WTC11 (cell line): ENCODE data around the gene CXXC1. TPM values are rescaled to one million over a fixed set of nuclear protein-coding genes. Genes with fewer than 3 reads are reported as not detected.

Experiments used
- ATAC-seq: fragments of 200-7000 bp; cut with Tn5 transposase; 2 replicates; pipeline ENCODE4 v1.10.0; 2021; ENCODE audit warnings: mild to moderate bottlenecking, moderate library complexity
- Bru-seq: library from RNA; stranded (reverse); fragments of 400-500 nt; gene quantifications from one replicate; lab custom pipeline; 2021; lab: Mats Ljungman, UMichigan
- CTCF ChIA-PET: fragments of 300-600 bp; sonication (Branson Sonifier 250); formaldehyde crosslinking; loops from one replicate; lab custom pipeline; 2021; ENCODE audit warnings: antibody characterized with exemption; lab: Charles Lee
- POLR2A ChIA-PET: fragments of 350-600 bp; sonication (Branson Sonifier 250); formaldehyde crosslinking; loops from one replicate; lab custom pipeline; 2021; ENCODE audit warnings: antibody characterized with exemption; lab: Charles Lee
- DNase-seq: peaks from one replicate; pipeline ENCODE4 v3.0.0; 2021; ENCODE audit warnings: low spot score
- H3K27ac Mint-ChIP-seq: 2 replicates; pipeline ENCODE4 v1.8.0; 2021; ENCODE audit warnings: mixed read lengths
- H3K27me3 Mint-ChIP-seq: 2 replicates; pipeline ENCODE4 v1.8.0; 2021; ENCODE audit warnings: low read depth, mild to moderate bottlenecking, moderate library complexity, mixed read lengths
- H3K36me3 Mint-ChIP-seq: 2 replicates; pipeline ENCODE4 v1.8.0; 2021; ENCODE audit warnings: mixed read lengths
- H3K4me1 Mint-ChIP-seq: 2 replicates; pipeline ENCODE4 v1.8.0; 2022; ENCODE audit warnings: mixed read lengths
- H3K4me3 Mint-ChIP-seq: 2 replicates; pipeline ENCODE4 v1.8.0; 2021; ENCODE audit warnings: mild to moderate bottlenecking, moderate library complexity, mixed read lengths
- H3K9me3 Mint-ChIP-seq: 2 replicates; pipeline ENCODE4 v1.8.0; 2021; ENCODE audit warnings: mixed read lengths
- AFF4 ChIP-seq: sonication (generic); formaldehyde crosslinking; IDR thresholded peaks from 2 replicates; pipeline ENCODE4 v1.8.1; 2023; ENCODE audit warnings: mild to moderate bottlenecking, missing genetic modification reagents, borderline replicate concordance
- CREM ChIP-seq: sonication (generic); formaldehyde crosslinking; IDR thresholded peaks from 2 replicates; pipeline ENCODE4 v1.8.1; 2022; ENCODE audit warnings: mild to moderate bottlenecking, missing genetic modification reagents, moderate library complexity
- E2F5 ChIP-seq: sonication (generic); formaldehyde crosslinking; IDR thresholded peaks from 2 replicates; pipeline ENCODE4 v1.8.1; 2022; ENCODE audit warnings: mild to moderate bottlenecking, moderate library complexity, missing genetic modification reagents
- ELF4 ChIP-seq: sonication (generic); formaldehyde crosslinking; IDR thresholded peaks from 2 replicates; pipeline ENCODE4 v1.8.1; 2022; ENCODE audit warnings: low read depth, mild to moderate bottlenecking, moderate library complexity, missing genetic modification reagents
- GABPB1 ChIP-seq: sonication (generic); formaldehyde crosslinking; IDR thresholded peaks from 2 replicates; pipeline ENCODE4 v1.8.1; 2023; ENCODE audit warnings: mild to moderate bottlenecking, missing genetic modification reagents
- GRHL2 ChIP-seq: fragments of 250-450 bp; sonication (Bioruptor Pico); IDR thresholded peaks from 2 replicates; pipeline ENCODE4 v1.8.0; 2022; ENCODE audit warnings: mild to moderate bottlenecking, moderate library complexity; ENCODE audit not compliant: insufficient replicate concordance, severe bottlenecking
- GTF2I ChIP-seq: fragments of 250-450 bp; sonication (Bioruptor Pico); conservative IDR thresholded peaks from 2 replicates; pipeline ENCODE4 v1.4.0; 2021; ENCODE audit warnings: mild to moderate bottlenecking
- HMGA2 ChIP-seq: fragments of 250-450 bp; sonication (Bioruptor Pico); IDR thresholded peaks from 2 replicates; pipeline ENCODE4 v1.4.0; 2021; ENCODE audit warnings: mild to moderate bottlenecking, moderate library complexity
- MAX ChIP-seq: sonication (generic); formaldehyde crosslinking; IDR thresholded peaks from 2 replicates; pipeline ENCODE4 v1.8.0; 2022; ENCODE audit warnings: mild to moderate bottlenecking, missing genetic modification reagents
- SOX15 ChIP-seq: fragments of 250-450 bp; sonication (Bioruptor Pico); IDR thresholded peaks from 2 replicates; pipeline ENCODE4 v1.9.0; 2021; ENCODE audit warnings: mild to moderate bottlenecking
- SP1 ChIP-seq: sonication (generic); formaldehyde crosslinking; conservative IDR thresholded peaks from 2 replicates; pipeline ENCODE4 v1.8.1; 2022; ENCODE audit warnings: missing genetic modification reagents
- TEAD1 ChIP-seq: sonication (generic); formaldehyde crosslinking; IDR thresholded peaks from 2 replicates; pipeline ENCODE4 v1.8.0; 2022; ENCODE audit warnings: mild to moderate bottlenecking, missing genetic modification reagents
- ZBTB21 ChIP-seq: sonication (generic); formaldehyde crosslinking; IDR thresholded peaks from 2 replicates; pipeline ENCODE4 v1.8.1; 2023; ENCODE audit warnings: mild to moderate bottlenecking, missing genetic modification reagents, borderline replicate concordance
- ZNF317 ChIP-seq: sonication (generic); formaldehyde crosslinking; IDR thresholded peaks from 2 replicates; pipeline ENCODE4 v1.8.1; 2023; ENCODE audit warnings: low read depth, mild to moderate bottlenecking, moderate library complexity, missing genetic modification reagents, borderline replicate concordance
- ZNF416 ChIP-seq: fragments of 250-450 bp; sonication (Bioruptor Pico); IDR thresholded peaks from 2 replicates; pipeline ENCODE4 v1.9.0; 2021; ENCODE audit warnings: mild to moderate bottlenecking, inconsistent platforms
- ZNF425 ChIP-seq: fragments of 250-450 bp; sonication (Bioruptor Pico); conservative IDR thresholded peaks from 2 replicates; pipeline ENCODE4 v1.9.0; 2021; ENCODE audit warnings: mild to moderate bottlenecking
- ZNF512 ChIP-seq: sonication (generic); formaldehyde crosslinking; IDR thresholded peaks from 2 replicates; pipeline ENCODE4 v1.8.1; 2022; ENCODE audit warnings: missing genetic modification reagents, borderline replicate concordance
- ZNF532 ChIP-seq: fragments of 250-450 bp; sonication (Bioruptor Pico); IDR thresholded peaks from 2 replicates; pipeline ENCODE4 v1.9.0; 2021; ENCODE audit warnings: mild to moderate bottlenecking, borderline replicate concordance
- long read RNA-seq, 3 experiments: library from RNA in 1 of 3; library from capped mRNA in 1 of 3; library from polyadenylated mRNA in 1 of 3; unstranded in 2 of 3; stranded (forward) in 1 of 3; transcript quantifications; one replicate each; pipeline ENCODE4 v2.0.0, GENCODE V29; 2021
- total RNA-seq: library from RNA; stranded (reverse); gene quantifications from 3 replicates; pipeline ENCODE4 v1.2.3, GENCODE V29; 2021

Gene CXXC1
- total RNA-seq: 88.7 to 94.5 TPM (median 94.0 TPM) in 3 replicates
- percentile 67 among the genes with signal in this experiment for Bru-seq, nascent RNA
- long read RNA-seq, experiment 1, transcript CXXC1-202 (15 exons, 2,280 nt): minor isoform, 5 of 246 reads
- long read RNA-seq, experiment 1, transcript CXXC1-201 (15 exons, 2,936 nt): major isoform, 160 of 246 reads
- long read RNA-seq, experiment 1, partial matches to known transcripts: 23 of 246 reads
- long read RNA-seq, experiment 1, other reads (novel, unspliced or antisense): 55 of 246 reads
- long read RNA-seq, experiment 2, transcript CXXC1-201 (15 exons, 2,936 nt): major isoform, 7 of 60 reads
- long read RNA-seq, experiment 2, partial matches to known transcripts: 17 of 60 reads
- long read RNA-seq, experiment 2, other reads (novel, unspliced or antisense): 32 of 60 reads
- long read RNA-seq, experiment 3, transcript CXXC1-201 (15 exons, 2,936 nt): major isoform, 45 of 75 reads
- long read RNA-seq, experiment 3, partial matches to known transcripts: 7 of 75 reads
- long read RNA-seq, experiment 3, other reads (novel, unspliced or antisense): 19 of 75 reads

GRCh38 chr18:50287441-50288347, at the start of gene CXXC1:
Gene CXXC1 (minus strand): TSS chr18:50287692. CDS start chr18:50287589, 103 bp downstream.
- no peaks in the 10 kb centered on the region; the same call in 1 of the 2 replicates for H3K27me3 Mint-ChIP-seq
- peak; percentile 98 for DNase-seq
- H3K4me1 Mint-ChIP-seq: peaks cover 11% of the 10 kb centered on the region
- no peaks in the 10 kb centered on the region for H3K9me3 Mint-ChIP-seq
- peak; percentile 96 for ATAC-seq
- peak within 1 kb of the TSS; percentile 98 for H3K4me3 Mint-ChIP-seq
- POLR2A ChIA-PET: no interaction called here
- CTCF ChIA-PET: no interaction called here
- H3K27ac Mint-ChIP-seq: peak within 1 kb of the TSS; percentile 97
- peaks cover 31% of the 10 kb centered on the region for H3K36me3 Mint-ChIP-seq
- TF ChIP-seq ZNF532: no peak
- no peak for TF ChIP-seq ZNF512
- TF ChIP-seq ZNF416 (CRISPR knock-in tag): no peak
- peak; percentile 66; the same call in 1 of the 2 replicates for TF ChIP-seq GABPB1
- peak; percentile 57; the same call in 1 of the 2 replicates for TF ChIP-seq TEAD1 (CRISPR knock-in tag)
- TF ChIP-seq SP1 (CRISPR knock-in tag): peak; percentile 76
- TF ChIP-seq ELF4 (CRISPR knock-in tag): no peak
- no peak for TF ChIP-seq AFF4 (CRISPR knock-in tag)
- peak; percentile 74; the same call in 1 of the 2 replicates for TF ChIP-seq MAX (CRISPR knock-in tag)
- no peak for TF ChIP-seq HMGA2
- TF ChIP-seq GTF2I: no peak
- no peak for TF ChIP-seq ZNF425 (CRISPR knock-in tag)
- no peak for TF ChIP-seq E2F5 (CRISPR knock-in tag)
- no peak for TF ChIP-seq ZNF317 (CRISPR knock-in tag)
- TF ChIP-seq SOX15: no peak
- TF ChIP-seq GRHL2 (CRISPR knock-in tag): no peak
- TF ChIP-seq CREM (CRISPR knock-in tag): 0 out of 2 replicates have a peak, but pooled peaks have one; percentile 31
- no peak for TF ChIP-seq ZBTB21 (CRISPR knock-in tag)
